HFF-Myc (cell line): ENCODE results near the gene FNDC11.

Experiments
- DNase-seq: peaks from one replicate; pipeline ENCODE4 v3.0.0-alpha.2; 2011; ENCODE audit warnings: low read depth; ENCODE audit errors: extremely low read depth
- H3K4me3 ChIP-seq: replicated peaks from 2 replicates; pipeline ENCODE4 v1.5.1; 2011; ENCODE audit warnings: low read depth, mild to moderate bottlenecking, control low read depth, low read length
- CTCF ChIP-seq: IDR thresholded peaks from 2 replicates; pipeline ENCODE4 v1.5.1; 2012; ENCODE audit warnings: mild to moderate bottlenecking, low read depth, low read length, control low read depth; ENCODE audit errors: missing control alignments

FNDC11 gene

GRCh38 chr20:63547725-63548480 lies 6.1 kb upstream of the FNDC11 start, which contains the start of gene SRMS:
SRMS (minus strand) TSS chr20:63547749; CDS start chr20:63547463, 286 bp downstream.
- DNase-seq, result no peak
- H3K4me3 ChIP-seq, result no peak within 1 kb of the TSS
- no peak for TF ChIP-seq CTCF

GRCh38 chr20:63548542-63548941 lies 5.4 kb upstream of the FNDC11 start:
- no peak for TF ChIP-seq CTCF
- DNase-seq, result no peak

GRCh38 chr20:63549019-63549418 lies 4.9 kb upstream of the FNDC11 start:
- no peak overlapping the region for H3K4me3 ChIP-seq
- no peak for DNase-seq
- TF ChIP-seq CTCF, result no peak

More at GRCh38 chr20:63548542-63548941, 5.4 kb upstream of the FNDC11 start:
- no peak overlapping the region for H3K4me3 ChIP-seq

GRCh38 chr20:63549679-63550282 lies 4.2 kb upstream of the FNDC11 start:
- H3K4me3 ChIP-seq, result no peak overlapping the region
- no peak for TF ChIP-seq CTCF
- no peak for DNase-seq

DNA sequence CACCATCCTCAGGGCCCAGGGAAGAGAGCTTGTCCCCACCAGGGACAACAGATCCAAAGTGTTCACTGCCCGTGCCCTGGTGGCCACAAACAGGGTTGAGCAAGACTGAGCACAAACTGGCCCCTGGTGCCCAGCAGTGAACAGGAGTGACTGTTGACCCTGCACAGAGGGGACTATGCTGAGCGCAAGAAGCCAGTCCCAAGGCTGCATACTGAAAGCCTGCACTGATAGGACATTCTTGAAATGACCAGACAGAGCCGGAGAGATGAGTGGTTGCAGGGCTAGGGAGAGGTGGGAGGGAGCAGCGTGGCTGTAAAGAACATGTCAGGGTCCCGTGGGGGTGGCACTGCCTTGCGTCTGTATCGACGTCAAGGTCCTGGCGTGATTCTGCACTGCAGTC lies 2.9 kb upstream of the FNDC11 start:
- no peak for TF ChIP-seq CTCF
- DNase-seq, result no peak
- H3K4me3 ChIP-seq, result no peak overlapping the region

GRCh38 chr20:63552481-63553249 lies 1.3 kb upstream of the FNDC11 start:
- no peak overlapping the region for H3K4me3 ChIP-seq
- no peak for TF ChIP-seq CTCF
- no peak for DNase-seq
